T-helper 1 cell treated with Interleukin-12 subunit alpha and Interleukin-12 subunit beta and Interleukin-4 antibody, amounts not matched to agents 30 μg/mL and 1 μg/mL, for 36 hours (primary cell): ENCODE data around the gene ATR.
"Not testable (repeated sequence)": the region's sequence is repeated elsewhere in the genome, so short reads cannot be mapped to it uniquely, and the experiment has no call there.

Experiments used
- H3K27ac Mint-ChIP-seq: one replicate; pipeline ENCODE4 v1.8.0; 2021; ENCODE audit warnings: mild to moderate bottlenecking, mixed read lengths
- H3K27me3 Mint-ChIP-seq: one replicate; pipeline ENCODE4 v1.8.0; 2021; ENCODE audit warnings: low read depth, mixed read lengths
- H3K36me3 Mint-ChIP-seq: one replicate; pipeline ENCODE4 v1.8.0; 2021; ENCODE audit warnings: low read depth, mixed read lengths
- H3K4me1 Mint-ChIP-seq: one replicate; pipeline ENCODE4 v1.8.0; 2021; ENCODE audit warnings: low read depth, mixed read lengths
- H3K4me3 Mint-ChIP-seq: one replicate; pipeline ENCODE4 v1.8.0; 2021; ENCODE audit warnings: mild to moderate bottlenecking, moderate library complexity, mixed read lengths
- H3K9me3 Mint-ChIP-seq: one replicate; pipeline ENCODE4 v1.8.0; 2021; ENCODE audit warnings: mixed read lengths

Gene ATR

GRCh38 chr3:142438096-142438495 is 140.4 kb downstream of the ATR start:
- H3K4me1 Mint-ChIP-seq, result peaks cover 24% of the 10 kb centered on the region
- H3K9me3 Mint-ChIP-seq, H3K4me3 Mint-ChIP-seq: not testable (repeated sequence)

GRCh38 chr3:142436951-142437585 is 141.5 kb downstream of the ATR start:
- peaks cover 24% of the 10 kb centered on the region for H3K4me1 Mint-ChIP-seq
- H3K4me3 Mint-ChIP-seq, result no peak overlapping the region
- no peaks in the 10 kb centered on the region for H3K27me3 Mint-ChIP-seq
- H3K9me3 Mint-ChIP-seq, result no peaks in the 10 kb centered on the region
- H3K27ac Mint-ChIP-seq, result no peak overlapping the region
- H3K36me3 Mint-ChIP-seq, result peaks cover 10% of the 10 kb centered on the region

More at GRCh38 chr3:142438096-142438495, 140.4 kb downstream of the ATR start:
- not testable (repeated sequence) for H3K27ac Mint-ChIP-seq, H3K36me3 Mint-ChIP-seq, H3K27me3 Mint-ChIP-seq

- Mint-ChIP-seq H3K27ac (no peak overlapping the region), H3K27me3 (no peaks in the 10 kb centered on the region), H3K4me1 (peaks cover 30% of the 10 kb centered on the region), H3K4me3 (no peak overlapping the region), H3K36me3 (peaks cover 24% of the 10 kb centered on the region), H3K9me3 (no peaks in the 10 kb centered on the region)
Observed at GRCh38 chr3:142434503-142434902, 144.0 kb downstream of the ATR start.

GRCh38 chr3:142433110-142433509 is 145.4 kb downstream of the ATR start:
- peaks cover 32% of the 10 kb centered on the region for H3K36me3 Mint-ChIP-seq
- H3K27ac Mint-ChIP-seq, result no peak overlapping the region

GRCh38 chr3:142429582-142429981 is 149.0 kb downstream of the ATR start:
- Mint-ChIP-seq H3K4me3 (no peak overlapping the region), H3K9me3 (no peaks in the 10 kb centered on the region), H3K4me1 (peaks cover 16% of the 10 kb centered on the region), H3K36me3 (peaks cover 34% of the 10 kb centered on the region), H3K27ac (no peak overlapping the region), H3K27me3 (no peaks in the 10 kb centered on the region)

More at GRCh38 chr3:142433110-142433509, 145.4 kb downstream of the ATR start:
- H3K9me3 Mint-ChIP-seq, result no peaks in the 10 kb centered on the region
- no peak overlapping the region for H3K4me3 Mint-ChIP-seq
- H3K4me1 Mint-ChIP-seq, result peaks cover 25% of the 10 kb centered on the region
- H3K27me3 Mint-ChIP-seq, result no peaks in the 10 kb centered on the region

GRCh38 chr3:142424754-142425153 is 153.8 kb downstream of the ATR start:
- Mint-ChIP-seq H3K4me3 (no peak overlapping the region), H3K27me3 (no peaks in the 10 kb centered on the region), H3K36me3 (peaks cover 29% of the 10 kb centered on the region), H3K4me1 (peaks cover 8% of the 10 kb centered on the region), H3K9me3 (no peaks in the 10 kb centered on the region), H3K27ac (no peak overlapping the region)

GRCh38 chr3:142418926-142419592 is 159.5 kb downstream of the ATR start:
- Mint-ChIP-seq H3K4me1 (peaks cover 2% of the 10 kb centered on the region), H3K9me3 (no peaks in the 10 kb centered on the region), H3K27ac (no peak overlapping the region), H3K36me3 (peaks cover 41% of the 10 kb centered on the region), H3K4me3 (no peak overlapping the region), H3K27me3 (no peaks in the 10 kb centered on the region)

- H3K27me3 Mint-ChIP-seq, result no peaks in the 10 kb centered on the region
- H3K4me3 Mint-ChIP-seq, result no peak overlapping the region
- H3K36me3 Mint-ChIP-seq, result peaks cover 44% of the 10 kb centered on the region
- H3K4me1 Mint-ChIP-seq, result no peaks in the 10 kb centered on the region
- no peak overlapping the region for H3K27ac Mint-ChIP-seq
- no peaks in the 10 kb centered on the region for H3K9me3 Mint-ChIP-seq
Observed at GRCh38 chr3:142417302-142417701, 161.2 kb downstream of the ATR start.

GRCh38 chr3:142400537-142400936 is 178.0 kb downstream of the ATR start:
- peaks cover 49% of the 10 kb centered on the region for H3K36me3 Mint-ChIP-seq
- not testable (repeated sequence) for H3K27ac Mint-ChIP-seq, H3K27me3 Mint-ChIP-seq, H3K4me3 Mint-ChIP-seq, H3K9me3 Mint-ChIP-seq, H3K4me1 Mint-ChIP-seq
